Gastrocnemius medialis (tissue), 4 donors: ENCODE data around the gene TP73.

ENCODE experiments used
- POLR2A ChIP-seq, 2 donors: fragments of 450-650 bp; IDR thresholded peaks; one replicate each; pipeline ENCODE4 v1.6.1; 2017; ENCODE audit warnings: antibody characterized with exemption in 2 of 2, mild to moderate bottlenecking in 2 of 2, moderate library complexity in 2 of 2
- TF ChIP-seq, protein P1 (sequence below), 5 experiments: fragments of 450-650 bp in 3 of 5; fragments of 200-600 bp in 2 of 5; sonication (generic) in 2 of 5; IDR thresholded peaks in 4 of 5; conservative IDR thresholded peaks in 1 of 5; 1 replicate in 4 of 5; 2 replicates in 1 of 5; pipeline ENCODE4 v1.5.1; 2016 to 2019; ENCODE audit warnings: antibody characterized with exemption in 5 of 5, mild to moderate bottlenecking in 3 of 5, moderate library complexity in 3 of 5

DNA sequence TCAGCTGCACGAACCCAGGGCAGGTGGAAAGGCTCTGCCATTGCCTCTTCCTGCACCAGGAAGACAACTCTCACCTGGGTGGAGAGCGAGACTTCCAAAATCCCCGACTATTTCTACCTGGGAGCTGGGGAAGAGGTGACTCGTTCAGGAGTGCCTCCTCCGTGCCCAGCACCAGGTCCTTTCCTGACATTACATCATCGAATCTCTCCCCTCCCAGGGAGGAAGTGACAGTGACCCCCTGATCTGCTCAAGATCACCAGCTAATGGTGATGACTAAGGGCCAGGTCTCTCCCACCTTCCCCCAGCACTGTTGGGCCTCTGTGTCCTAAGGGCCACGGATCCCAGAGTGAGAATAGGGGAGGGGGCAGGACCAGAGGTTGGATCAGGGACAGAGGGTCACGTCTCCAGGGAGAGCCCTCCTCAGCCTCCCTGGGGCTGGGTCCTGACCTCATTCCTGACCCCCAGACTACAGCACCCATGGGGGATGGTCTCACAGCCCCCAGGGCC, 47.8 kb upstream of the TP73 start:
- TF ChIP-seq, protein P1, sequence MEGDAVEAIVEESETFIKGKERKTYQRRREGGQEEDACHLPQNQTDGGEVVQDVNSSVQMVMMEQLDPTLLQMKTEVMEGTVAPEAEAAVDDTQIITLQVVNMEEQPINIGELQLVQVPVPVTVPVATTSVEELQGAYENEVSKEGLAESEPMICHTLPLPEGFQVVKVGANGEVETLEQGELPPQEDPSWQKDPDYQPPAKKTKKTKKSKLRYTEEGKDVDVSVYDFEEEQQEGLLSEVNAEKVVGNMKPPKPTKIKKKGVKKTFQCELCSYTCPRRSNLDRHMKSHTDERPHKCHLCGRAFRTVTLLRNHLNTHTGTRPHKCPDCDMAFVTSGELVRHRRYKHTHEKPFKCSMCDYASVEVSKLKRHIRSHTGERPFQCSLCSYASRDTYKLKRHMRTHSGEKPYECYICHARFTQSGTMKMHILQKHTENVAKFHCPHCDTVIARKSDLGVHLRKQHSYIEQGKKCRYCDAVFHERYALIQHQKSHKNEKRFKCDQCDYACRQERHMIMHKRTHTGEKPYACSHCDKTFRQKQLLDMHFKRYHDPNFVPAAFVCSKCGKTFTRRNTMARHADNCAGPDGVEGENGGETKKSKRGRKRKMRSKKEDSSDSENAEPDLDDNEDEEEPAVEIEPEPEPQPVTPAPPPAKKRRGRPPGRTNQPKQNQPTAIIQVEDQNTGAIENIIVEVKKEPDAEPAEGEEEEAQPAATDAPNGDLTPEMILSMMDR (IDR thresholded peaks at IDR 0.05 in 4 of 5, conservative IDR thresholded peaks at IDR 0.05 in 1 of 5): no peak
- no peak for TF ChIP-seq POLR2A (IDR thresholded peaks at IDR 0.05)
